Naive B cell (primary cell): ENCODE measurements around the gene RPTOR. TPM values are rescaled to one million over a fixed set of nuclear protein-coding genes. Genes with fewer than 3 reads are reported as not detected.
"Not testable (repeated sequence)": the region's sequence is repeated elsewhere in the genome, so short reads cannot be mapped to it uniquely, and the experiment has no call there.

Source experiments
- ATAC-seq, 2 donors: fragments of 150-1000 bp; cut with Tn5 transposase; 2 replicates each; pipeline ENCODE4 v1.10.0; 2021; ENCODE audit warnings: low read depth in 2 of 2, mild to moderate bottlenecking in 2 of 2, moderate library complexity in 2 of 2
- DNase-seq: peaks from one replicate; pipeline ENCODE4 v3.0.0; 2022
- H3K27ac Mint-ChIP-seq, 6 donors: one replicate each; pipeline ENCODE4 v1.8.0; 2020 to 2022; ENCODE audit warnings: mild to moderate bottlenecking in 6 of 6, mixed read lengths in 6 of 6, moderate library complexity in 5 of 6, inconsistent platforms in 2 of 6
- H3K27me3 Mint-ChIP-seq, 3 donors: one replicate each; pipeline ENCODE4 v1.8.0; 2021 to 2022; ENCODE audit warnings: mixed read lengths in 3 of 3, mild to moderate bottlenecking in 1 of 3
- H3K36me3 Mint-ChIP-seq, 2 donors: one replicate each; pipeline ENCODE4 v1.8.0; 2020 to 2022; ENCODE audit warnings: mixed read lengths in 2 of 2, inconsistent platforms in 1 of 2, mild to moderate bottlenecking in 1 of 2
- H3K4me1 Mint-ChIP-seq, 3 donors: one replicate each; pipeline ENCODE4 v1.8.0; 2020 to 2022; ENCODE audit warnings: mixed read lengths in 3 of 3, inconsistent platforms in 1 of 3, mild to moderate bottlenecking in 1 of 3, moderate library complexity in 1 of 3
- H3K4me3 Mint-ChIP-seq, 8 donors: one replicate each; pipeline ENCODE4 v1.8.0; 2020 to 2022; ENCODE audit warnings: mild to moderate bottlenecking in 8 of 8, mixed read lengths in 8 of 8, moderate library complexity in 8 of 8, inconsistent platforms in 2 of 8
- H3K9me3 Mint-ChIP-seq, 7 donors: one replicate each; pipeline ENCODE4 v1.8.0; 2020 to 2022; ENCODE audit warnings: mixed read lengths in 7 of 7, mild to moderate bottlenecking in 5 of 7, inconsistent platforms in 2 of 7, moderate library complexity in 1 of 7
- polyA plus RNA-seq, 6 donors: library from polyadenylated mRNA; unstranded; fragments of 300-500 nt; fragmentation: Illumina TruSeq; gene quantifications; one replicate each; pipeline ENCODE4 v1.2.3, GENCODE V29; 2021; ENCODE audit warnings: low read depth in 6 of 6

The RPTOR gene
- polyA plus RNA-seq, 6 donors from 2014 or later = 5.5 to 13.9 (median 9.0) TPM

- peaks cover 5 to 24% (median 12%) of the 10 kb centered on the region in 7 donors for H3K9me3 Mint-ChIP-seq
- no peak for ATAC-seq
- H3K4me3 Mint-ChIP-seq = no peak overlapping the region
- H3K27me3 Mint-ChIP-seq = no peaks in the 10 kb centered on the region
- no peak for DNase-seq
- peak overlapping the region in 1 of 6 donors; percentile 49 for H3K27ac Mint-ChIP-seq
- peaks cover 0 to 8% (median 4%) of the 10 kb centered on the region in 3 donors for H3K4me1 Mint-ChIP-seq
- H3K36me3 Mint-ChIP-seq = peaks cover 15 to 18% of the 10 kb centered on the region in 2 donors
These were observed 259.1 kb downstream of the RPTOR start for GRCh38 chr17:80803451-80804428.

DNA sequence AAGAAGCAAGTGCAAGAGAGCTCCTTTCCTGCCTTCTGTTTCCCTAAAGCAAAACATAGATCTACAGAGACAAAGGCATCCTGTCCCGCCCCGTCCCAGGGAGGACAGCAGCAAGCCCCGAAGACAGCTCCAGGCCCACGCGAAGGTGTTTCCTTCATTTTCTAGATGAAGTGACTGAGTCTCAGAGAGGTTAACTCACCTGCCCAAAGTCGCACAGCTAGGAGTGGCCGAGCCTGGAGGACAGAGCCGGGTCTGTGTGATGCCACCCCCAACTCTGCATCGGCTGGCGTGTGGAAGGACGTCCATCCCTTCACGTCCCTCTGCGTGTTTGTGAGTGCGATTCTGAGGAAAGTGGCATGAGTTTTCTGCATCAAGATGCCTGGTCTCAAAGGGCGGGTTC lies 259.8 kb downstream of the RPTOR start:
- Mint-ChIP-seq H3K9me3 (peaks cover 5 to 24% (median 12%) of the 10 kb centered on the region in 7 donors), H3K27me3 (no peaks in the 10 kb centered on the region), H3K4me3 (peak overlapping the region in 1 of 8 donors; percentile 54), H3K27ac (no peak overlapping the region), H3K36me3 (peaks cover 15 to 18% of the 10 kb centered on the region in 2 donors), H3K4me1 (peaks cover 0 to 9% (median 6%) of the 10 kb centered on the region in 3 donors)
- DNase-seq = no peak
- no peak for ATAC-seq

DNA sequence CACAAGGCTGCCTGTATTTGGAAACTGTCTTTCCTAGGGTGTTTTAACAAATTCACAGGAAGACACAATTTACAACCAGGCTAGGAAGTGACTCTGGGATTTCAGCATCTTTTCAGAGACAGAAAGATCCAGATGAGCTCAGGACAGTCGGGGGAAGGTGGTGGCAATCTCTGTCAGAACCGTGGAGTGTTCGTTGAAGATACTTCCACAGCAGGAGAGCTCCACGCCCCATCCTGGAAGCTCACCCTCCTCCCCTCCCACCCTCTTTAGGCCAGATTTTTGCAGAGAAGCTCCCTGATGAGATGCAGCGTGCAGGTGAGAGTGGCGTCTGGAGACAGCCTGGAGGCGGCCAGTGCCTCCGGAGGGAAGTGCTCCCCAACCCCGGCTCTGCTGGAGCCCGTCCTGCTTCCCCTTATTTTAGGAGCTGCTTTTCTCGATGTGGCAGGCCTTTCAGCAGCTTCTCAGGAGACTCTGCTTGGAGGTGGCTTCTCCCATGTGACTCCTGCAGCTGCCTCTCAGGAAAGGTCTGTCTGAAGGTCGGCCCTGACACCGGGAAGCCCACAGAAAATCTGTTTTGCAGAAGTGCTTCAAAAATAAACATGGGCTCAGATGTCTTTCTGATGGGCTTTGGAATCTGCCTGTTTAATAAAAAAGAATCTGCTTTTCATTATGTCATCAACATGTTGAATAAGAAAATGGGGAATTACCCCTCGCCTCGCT lies 260.6 kb downstream of the RPTOR start:
- H3K36me3 Mint-ChIP-seq = peaks cover 15 to 18% of the 10 kb centered on the region in 2 donors
- H3K9me3 Mint-ChIP-seq = peaks cover 5 to 24% (median 12%) of the 10 kb centered on the region in 7 donors
- peaks cover 0 to 9% (median 6%) of the 10 kb centered on the region in 3 donors for H3K4me1 Mint-ChIP-seq
- no peak for DNase-seq
- no peak overlapping the region for H3K4me3 Mint-ChIP-seq
- no peaks in the 10 kb centered on the region for H3K27me3 Mint-ChIP-seq
- no peak for ATAC-seq
- H3K27ac Mint-ChIP-seq = no peak overlapping the region

GRCh38 chr17:80807014-80807413 lies 262.4 kb downstream of the RPTOR start:
- DNase-seq (no peak), ATAC-seq (no peak)
- peaks cover 7 to 21% (median 19%) of the 10 kb centered on the region in 3 donors for H3K4me1 Mint-ChIP-seq
- H3K9me3 Mint-ChIP-seq = peaks cover 5 to 24% (median 12%) of the 10 kb centered on the region in 7 donors
- H3K27me3 Mint-ChIP-seq = no peaks in the 10 kb centered on the region
- H3K27ac Mint-ChIP-seq = no peak overlapping the region
- H3K36me3 Mint-ChIP-seq = peaks cover 18 to 19% of the 10 kb centered on the region in 2 donors
- H3K4me3 Mint-ChIP-seq = no peak overlapping the region

DNA sequence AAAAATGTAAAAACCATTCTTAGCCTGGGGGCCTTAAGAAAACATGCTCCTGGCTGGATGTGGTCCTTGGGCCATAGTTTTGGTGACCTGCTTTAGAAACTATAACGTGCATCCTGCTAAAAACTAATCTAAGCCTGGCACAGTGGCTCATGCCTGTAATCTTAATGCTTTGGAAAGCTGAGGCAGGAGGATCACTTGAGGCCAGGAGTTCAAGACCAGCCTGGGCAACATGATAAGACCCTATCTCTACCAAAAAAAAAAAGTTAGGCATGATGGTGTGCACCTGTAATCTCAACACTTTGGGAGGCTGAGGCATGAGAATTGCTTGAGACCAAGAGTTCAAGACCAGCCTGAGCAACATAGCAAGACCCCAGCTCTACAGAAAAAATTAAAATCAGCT lies 263.2 kb downstream of the RPTOR start:
- H3K9me3 Mint-ChIP-seq = peaks cover 5 to 24% (median 12%) of the 10 kb centered on the region in 7 donors
- ATAC-seq = no peak
- peaks cover 8 to 30% (median 25%) of the 10 kb centered on the region in 3 donors for H3K4me1 Mint-ChIP-seq
- H3K27me3 Mint-ChIP-seq = no peaks in the 10 kb centered on the region
- DNase-seq = no peak
- H3K27ac Mint-ChIP-seq = peak overlapping the region in 1 of 6 donors; percentile 47
- H3K36me3 Mint-ChIP-seq = peaks cover 18 to 19% of the 10 kb centered on the region in 2 donors
- no peak overlapping the region for H3K4me3 Mint-ChIP-seq

DNA sequence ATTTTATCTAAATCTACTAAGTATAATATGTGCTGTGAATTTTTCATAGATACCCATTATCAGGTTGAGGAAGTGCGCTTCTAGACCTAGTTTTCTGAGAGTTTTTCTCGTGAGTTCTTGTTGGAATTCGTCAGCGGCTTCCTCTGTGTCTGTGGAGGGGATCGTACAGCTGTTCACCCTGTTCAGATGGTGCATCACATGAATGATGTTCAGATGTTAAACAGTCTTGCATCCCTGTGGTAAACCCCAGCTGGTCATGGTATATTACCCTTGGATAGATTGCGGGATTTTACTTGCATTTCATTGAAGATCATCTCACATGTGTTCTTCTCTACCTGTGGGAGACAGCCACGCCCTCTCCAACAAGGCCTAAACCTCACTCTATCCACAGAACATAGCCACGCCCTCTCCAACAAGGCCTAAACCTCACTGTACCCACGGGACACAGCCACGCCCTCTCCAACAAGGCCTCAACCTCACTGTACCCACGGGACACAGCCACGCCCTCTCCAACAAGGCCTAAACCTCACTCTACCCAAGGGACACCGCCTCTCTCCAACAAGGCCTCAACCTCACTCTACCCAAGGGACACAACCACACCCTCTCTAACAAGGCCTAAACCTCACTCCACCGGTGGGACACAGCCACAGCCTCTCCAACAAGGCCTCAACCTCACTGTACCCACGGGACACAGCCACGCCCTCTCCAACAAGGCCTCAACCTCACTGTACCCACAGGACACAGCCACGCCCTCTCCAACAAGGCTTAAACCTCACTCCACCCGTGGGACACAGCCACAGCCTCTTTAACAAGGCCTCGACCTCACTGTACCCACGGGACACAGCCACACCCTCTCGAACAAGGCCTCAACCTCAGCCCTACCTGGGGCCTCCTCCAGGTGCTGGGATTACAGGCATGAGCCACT lies 266.8 kb downstream of the RPTOR start:
- Mint-ChIP-seq H3K36me3 (peaks cover 11 to 15% of the 10 kb centered on the region in 2 donors), H3K4me1 (peaks cover 16 to 41% (median 35%) of the 10 kb centered on the region in 3 donors), H3K27me3 (no peaks in the 10 kb centered on the region), H3K27ac (peak overlapping the region; percentile 57 to 94 (median 84)), H3K9me3 (peaks cover 5 to 19% (median 8%) of the 10 kb centered on the region in 7 donors), H3K4me3 (peak overlapping the region in 5 of 8 donors; percentile 1 to 69 (median 39))
- DNase-seq (no peak), ATAC-seq (peak; percentile 41 to 64)

- Mint-ChIP-seq H3K27ac (peak overlapping the region in 1 of 6 donors; percentile 63), H3K27me3 (no peaks in the 10 kb centered on the region), H3K36me3 (peaks cover 4% of the 10 kb centered on the region in 2 donors), H3K9me3 (peaks cover 0 to 8% (median 1%) of the 10 kb centered on the region in 7 donors), H3K4me3 (peak overlapping the region in 1 of 8 donors; percentile 74), H3K4me1 (peaks cover 16 to 41% (median 35%) of the 10 kb centered on the region in 3 donors)
- no peak for ATAC-seq
- DNase-seq = no peak
These were observed 267.9 kb downstream of the RPTOR start for GRCh38 chr17:80812362-80813088.

GRCh38 chr17:80813318-80813717 lies 268.7 kb downstream of the RPTOR start:
- Mint-ChIP-seq H3K9me3 (peaks cover 0 to 5% (median 0%) of the 10 kb centered on the region in 7 donors), H3K4me3 (peak overlapping the region in 1 of 8 donors; percentile 45), H3K27ac (peak overlapping the region in 1 of 6 donors; percentile 18), H3K4me1 (peaks cover 16 to 41% (median 32%) of the 10 kb centered on the region in 3 donors), H3K27me3 (no peaks in the 10 kb centered on the region), H3K36me3 (peaks cover 0 to 4% of the 10 kb centered on the region in 2 donors)
- ATAC-seq (no peak), DNase-seq (no peak)

GRCh38 chr17:80814491-80814890 lies 269.9 kb downstream of the RPTOR start:
- Mint-ChIP-seq H3K9me3 (peaks cover 0 to 1% (median 0%) of the 10 kb centered on the region in 7 donors), H3K27ac (no peak overlapping the region), H3K27me3 (no peaks in the 10 kb centered on the region), H3K4me1 (peaks cover 23 to 35% (median 26%) of the 10 kb centered on the region in 3 donors), H3K4me3 (no peak overlapping the region), H3K36me3 (peaks cover 0 to 4% of the 10 kb centered on the region in 2 donors)
- ATAC-seq (no peak), DNase-seq (no peak)

DNA sequence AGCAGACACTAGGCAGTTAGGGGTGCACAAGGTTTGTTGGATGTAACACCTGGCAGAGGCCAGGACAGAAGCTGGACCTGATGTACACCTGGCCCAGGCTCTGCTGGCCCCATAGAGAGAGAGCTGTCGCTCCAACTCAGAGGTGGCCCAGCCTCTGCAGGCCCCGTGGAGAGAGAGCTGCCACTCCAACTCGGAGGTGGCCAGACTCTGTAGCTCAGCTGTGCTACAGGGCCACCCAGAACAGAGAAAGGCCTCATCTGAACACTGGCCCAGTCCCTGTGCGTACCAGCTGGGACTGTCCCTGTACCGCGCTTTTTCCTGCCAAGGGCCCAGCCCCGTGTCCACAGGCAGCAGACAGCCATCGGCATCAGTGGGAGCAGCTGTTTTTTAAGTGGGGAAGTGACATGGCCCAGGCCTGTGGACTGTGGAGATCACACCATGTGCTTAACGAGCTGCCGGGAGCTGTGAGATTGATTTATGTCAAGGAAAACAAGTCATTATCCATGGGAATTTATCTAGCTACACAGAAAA lies 270.6 kb downstream of the RPTOR start:
- H3K4me1 Mint-ChIP-seq = peaks cover 23 to 35% (median 26%) of the 10 kb centered on the region in 3 donors
- H3K36me3 Mint-ChIP-seq = peaks cover 0 to 4% of the 10 kb centered on the region in 2 donors
- H3K9me3 Mint-ChIP-seq = peaks cover 0 to 1% (median 0%) of the 10 kb centered on the region in 7 donors
- H3K27ac Mint-ChIP-seq = no peak overlapping the region
- ATAC-seq (no peak), DNase-seq (no peak)
- H3K4me3 Mint-ChIP-seq = no peak overlapping the region
- no peaks in the 10 kb centered on the region for H3K27me3 Mint-ChIP-seq

DNA sequence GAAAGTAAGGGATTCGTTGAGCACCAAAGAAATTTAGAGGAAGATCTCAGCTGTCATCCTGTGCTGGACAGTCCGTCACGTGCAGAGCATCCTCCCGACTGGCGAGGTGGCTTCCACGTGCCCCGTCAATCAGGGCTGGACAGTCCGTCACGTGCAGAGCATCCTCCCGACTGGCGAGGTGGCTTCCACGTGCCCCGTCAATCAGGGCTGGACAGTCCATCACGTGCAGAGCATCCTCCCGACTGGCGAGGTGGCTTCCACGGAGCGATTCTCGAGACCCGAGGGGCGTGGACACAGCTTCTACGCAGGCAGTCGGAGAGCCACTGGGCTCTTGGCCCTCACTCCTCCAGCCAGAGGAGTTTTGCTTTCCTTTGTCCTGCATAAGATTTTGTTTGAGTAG lies 271.1 kb downstream of the RPTOR start:
- H3K4me3 Mint-ChIP-seq, H3K9me3 Mint-ChIP-seq, H3K36me3 Mint-ChIP-seq, H3K27me3 Mint-ChIP-seq, H3K27ac Mint-ChIP-seq, ATAC-seq, DNase-seq: not testable (repeated sequence)
- peaks cover 23 to 35% (median 26%) of the 10 kb centered on the region in 3 donors for H3K4me1 Mint-ChIP-seq
